GM12873 (cell line): ENCODE results near the gene PARN.

ENCODE experiments used
- CTCF ChIP-seq: IDR thresholded peaks from 2 replicates; pipeline ENCODE4 v1.5.1; 2012; ENCODE audit warnings: low read depth, mild to moderate bottlenecking, moderate library complexity, low read length, control low read depth; ENCODE audit not compliant: insufficient read depth; ENCODE audit errors: missing control alignments

Gene PARN

GRCh38 chr16:14497245-14498082, 132.6 kb downstream of the PARN start:
- TF ChIP-seq CTCF: no peak

- no peak for TF ChIP-seq CTCF
Observed at GRCh38 chr16:14496786-14497185, 133.3 kb downstream of the PARN start.

GRCh38 chr16:14496047-14496770, 133.9 kb downstream of the PARN start:
- TF ChIP-seq CTCF: no peak

GRCh38 chr16:14495213-14496046, 134.6 kb downstream of the PARN start:
- no peak for TF ChIP-seq CTCF

- TF ChIP-seq CTCF: no peak
Observed at GRCh38 chr16:14494396-14494966, 135.6 kb downstream of the PARN start.

- no peak for TF ChIP-seq CTCF
Observed at GRCh38 chr16:14493791-14494190, 136.3 kb downstream of the PARN start.

GRCh38 chr16:14492614-14493013, 137.4 kb downstream of the PARN start:
- no peak for TF ChIP-seq CTCF
